Esophagus squamous epithelium (tissue), 4 donors: ENCODE data around the gene CTNND2.

Experiments used
- POLR2A ChIP-seq, 4 donors: fragments of 450-650 bp; IDR thresholded peaks; one replicate each; pipeline ENCODE4 v1.6.1; 2017; ENCODE audit warnings: antibody characterized with exemption in 4 of 4, mild to moderate bottlenecking in 4 of 4, moderate library complexity in 3 of 4
- TF ChIP-seq, protein P1 (sequence below), 6 experiments: fragments of 450-650 bp in 4 of 6; fragments of 200-600 bp in 2 of 6; sonication (generic) in 2 of 6; IDR thresholded peaks; one replicate each; pipeline ENCODE4 v1.5.1; 2016 to 2019; ENCODE audit warnings: antibody characterized with exemption in 6 of 6, mild to moderate bottlenecking in 4 of 6, moderate library complexity in 4 of 6

DNA sequence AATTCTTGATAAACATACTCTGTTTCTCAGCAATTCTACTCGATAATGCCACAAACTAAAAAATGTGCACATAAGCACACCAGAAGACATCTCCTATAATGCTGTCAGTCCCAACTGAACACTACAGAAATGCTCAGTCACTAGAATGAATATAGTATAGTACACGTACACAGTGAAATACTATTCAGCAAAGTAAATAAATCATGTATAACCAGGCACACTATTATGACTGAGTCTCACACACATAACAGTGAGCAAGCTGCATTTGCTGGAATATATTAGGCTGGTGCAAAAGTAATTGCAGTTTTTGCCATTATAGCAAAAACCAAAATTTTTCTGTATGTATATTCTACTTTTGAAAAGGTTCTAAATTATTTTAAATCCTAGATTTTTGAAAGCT lies 310.2 kb downstream of the CTNND2 start:
- TF ChIP-seq, protein P1, sequence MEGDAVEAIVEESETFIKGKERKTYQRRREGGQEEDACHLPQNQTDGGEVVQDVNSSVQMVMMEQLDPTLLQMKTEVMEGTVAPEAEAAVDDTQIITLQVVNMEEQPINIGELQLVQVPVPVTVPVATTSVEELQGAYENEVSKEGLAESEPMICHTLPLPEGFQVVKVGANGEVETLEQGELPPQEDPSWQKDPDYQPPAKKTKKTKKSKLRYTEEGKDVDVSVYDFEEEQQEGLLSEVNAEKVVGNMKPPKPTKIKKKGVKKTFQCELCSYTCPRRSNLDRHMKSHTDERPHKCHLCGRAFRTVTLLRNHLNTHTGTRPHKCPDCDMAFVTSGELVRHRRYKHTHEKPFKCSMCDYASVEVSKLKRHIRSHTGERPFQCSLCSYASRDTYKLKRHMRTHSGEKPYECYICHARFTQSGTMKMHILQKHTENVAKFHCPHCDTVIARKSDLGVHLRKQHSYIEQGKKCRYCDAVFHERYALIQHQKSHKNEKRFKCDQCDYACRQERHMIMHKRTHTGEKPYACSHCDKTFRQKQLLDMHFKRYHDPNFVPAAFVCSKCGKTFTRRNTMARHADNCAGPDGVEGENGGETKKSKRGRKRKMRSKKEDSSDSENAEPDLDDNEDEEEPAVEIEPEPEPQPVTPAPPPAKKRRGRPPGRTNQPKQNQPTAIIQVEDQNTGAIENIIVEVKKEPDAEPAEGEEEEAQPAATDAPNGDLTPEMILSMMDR (IDR thresholded peaks at IDR 0.05), result no peak
- TF ChIP-seq POLR2A (IDR thresholded peaks at IDR 0.05), result no peak
